GM21526 (cell line): ENCODE results near the gene SIGLEC8.

ENCODE experiments used
- ATAC-seq: cut with Tn5 transposase; IDR thresholded peaks from one replicate; pipeline ENCODE4 v1.9.1; 2021; ENCODE audit warnings: moderate library complexity; ENCODE audit not compliant: unreplicated experiment, low FRiP score

Gene SIGLEC8

DNA sequence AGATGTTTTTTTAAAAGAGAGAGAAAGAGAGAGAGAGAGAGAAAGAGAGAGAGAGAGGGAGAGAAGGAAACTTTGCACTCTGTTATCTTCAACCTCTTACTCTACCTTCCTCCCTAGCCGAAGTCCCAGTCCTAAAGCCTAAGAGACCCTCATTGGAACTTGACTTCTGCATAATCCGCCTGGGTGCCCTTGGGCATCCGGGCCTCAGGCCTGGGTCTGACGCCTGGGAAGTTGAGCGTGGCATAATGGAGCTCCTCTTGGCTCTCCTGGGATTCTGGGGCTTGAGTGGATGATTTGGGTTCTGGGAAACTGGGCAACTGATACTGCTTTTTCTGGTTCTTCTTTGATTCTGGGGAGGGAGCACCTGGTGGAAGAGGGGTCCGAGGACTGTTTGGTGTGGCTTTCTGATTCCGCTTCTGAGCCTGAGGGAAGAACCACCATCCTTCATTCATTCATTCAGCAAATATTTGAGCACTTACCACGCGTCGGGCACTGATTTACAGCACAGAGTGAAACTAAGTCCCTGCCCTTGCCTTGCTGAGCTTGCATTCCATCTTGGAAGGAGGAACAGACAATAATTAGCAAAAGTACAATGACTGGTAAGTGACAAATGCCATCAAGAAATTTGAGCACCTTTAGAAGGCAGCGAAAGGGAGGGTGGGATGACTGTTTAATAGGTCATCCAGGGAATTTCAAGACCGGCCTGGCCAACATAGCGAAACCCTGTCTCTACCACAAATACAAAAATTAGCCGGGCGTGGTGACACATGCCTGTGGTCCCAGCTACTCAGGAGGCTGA lies 47.1 kb downstream of the SIGLEC8 start:
- ATAC-seq: no peak

DNA sequence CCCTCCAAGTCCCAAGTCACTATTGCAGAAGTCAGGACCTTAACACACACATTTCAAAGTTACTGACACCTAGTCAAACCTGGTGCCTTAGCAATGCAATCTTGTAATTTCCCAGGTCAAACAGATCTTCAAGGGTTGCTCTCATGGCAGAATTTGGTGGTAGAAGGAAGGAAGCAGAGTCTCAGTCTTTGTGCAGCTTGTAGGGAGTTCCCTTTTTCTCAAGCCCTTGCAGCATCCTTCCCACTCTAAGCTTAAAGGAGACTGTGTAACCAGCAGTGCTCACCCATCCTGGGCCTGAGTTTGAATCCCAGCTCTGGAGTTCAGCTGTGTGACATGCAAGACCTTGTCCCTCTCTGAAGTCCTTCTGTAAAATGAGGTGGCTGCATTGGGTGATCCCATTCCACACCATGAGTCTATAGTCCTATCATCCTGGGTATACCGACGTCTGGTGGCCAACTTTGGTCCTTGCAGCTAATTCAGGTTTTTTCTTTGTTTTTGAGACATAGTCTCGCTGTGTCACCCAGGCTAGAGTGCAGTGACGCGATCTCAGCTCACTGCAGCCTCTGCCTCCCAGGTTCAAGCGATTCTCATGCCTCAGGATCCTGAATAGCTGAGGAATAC lies 50.6 kb downstream of the SIGLEC8 start:
- ATAC-seq: no peak

DNA sequence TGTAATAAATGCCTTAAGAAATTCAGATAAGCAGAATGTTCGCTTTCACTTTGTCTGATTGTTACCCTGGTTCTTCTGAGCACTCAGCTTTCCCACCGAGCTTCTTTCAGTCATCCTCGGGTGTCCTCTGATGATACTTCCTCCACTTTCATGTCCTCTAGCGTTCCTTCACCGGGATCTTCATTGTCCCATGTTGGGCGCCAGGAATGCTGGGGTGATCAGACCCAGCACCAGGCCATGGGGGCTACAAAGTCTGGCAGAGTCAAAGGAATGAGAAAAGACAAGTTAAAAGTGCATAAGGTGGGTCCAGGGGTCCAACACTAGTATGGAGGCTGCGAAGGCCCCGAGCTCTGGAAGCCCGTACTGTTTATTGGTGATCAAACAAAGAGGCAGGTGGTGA lies 56.1 kb downstream of the SIGLEC8 start:
- no peak for ATAC-seq
